ENCODE measurements around the gene MALAT1. TPM values are rescaled to one million over a fixed set of nuclear protein-coding genes. Genes with fewer than 3 reads are reported as not detected.

The MALAT1 gene
- total and polyA plus RNA-seq, 2 of the 13 experiments (the other 11 are each of a cell fraction or from before 2014, with no cell fraction given), result 143 to 1,237 TPM

DNA sequence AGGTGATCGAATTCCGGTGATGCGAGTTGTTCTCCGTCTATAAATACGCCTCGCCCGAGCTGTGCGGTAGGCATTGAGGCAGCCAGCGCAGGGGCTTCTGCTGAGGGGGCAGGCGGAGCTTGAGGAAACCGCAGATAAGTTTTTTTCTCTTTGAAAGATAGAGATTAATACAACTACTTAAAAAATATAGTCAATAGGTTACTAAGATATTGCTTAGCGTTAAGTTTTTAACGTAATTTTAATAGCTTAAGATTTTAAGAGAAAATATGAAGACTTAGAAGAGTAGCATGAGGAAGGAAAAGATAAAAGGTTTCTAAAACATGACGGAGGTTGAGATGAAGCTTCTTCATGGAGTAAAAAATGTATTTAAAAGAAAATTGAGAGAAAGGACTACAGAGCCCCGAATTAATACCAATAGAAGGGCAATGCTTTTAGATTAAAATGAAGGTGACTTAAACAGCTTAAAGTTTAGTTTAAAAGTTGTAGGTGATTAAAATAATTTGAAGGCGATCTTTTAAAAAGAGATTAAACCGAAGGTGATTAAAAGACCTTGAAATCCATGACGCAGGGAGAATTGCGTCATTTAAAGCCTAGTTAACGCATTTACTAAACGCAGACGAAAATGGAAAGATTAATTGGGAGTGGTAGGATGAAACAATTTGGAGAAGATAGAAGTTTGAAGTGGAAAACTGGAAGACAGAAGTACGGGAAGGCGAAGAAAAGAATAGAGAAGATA is at the start of gene MALAT1 (continued):
- TF ChIP-seq, protein P1, sequence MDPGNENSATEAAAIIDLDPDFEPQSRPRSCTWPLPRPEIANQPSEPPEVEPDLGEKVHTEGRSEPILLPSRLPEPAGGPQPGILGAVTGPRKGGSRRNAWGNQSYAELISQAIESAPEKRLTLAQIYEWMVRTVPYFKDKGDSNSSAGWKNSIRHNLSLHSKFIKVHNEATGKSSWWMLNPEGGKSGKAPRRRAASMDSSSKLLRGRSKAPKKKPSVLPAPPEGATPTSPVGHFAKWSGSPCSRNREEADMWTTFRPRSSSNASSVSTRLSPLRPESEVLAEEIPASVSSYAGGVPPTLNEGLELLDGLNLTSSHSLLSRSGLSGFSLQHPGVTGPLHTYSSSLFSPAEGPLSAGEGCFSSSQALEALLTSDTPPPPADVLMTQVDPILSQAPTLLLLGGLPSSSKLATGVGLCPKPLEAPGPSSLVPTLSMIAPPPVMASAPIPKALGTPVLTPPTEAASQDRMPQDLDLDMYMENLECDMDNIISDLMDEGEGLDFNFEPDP (CRISPR knock-in tag; conservative IDR thresholded peaks at IDR 0.05), result no peak
- TF ChIP-seq ZNF468 (CRISPR knock-in tag; IDR thresholded peaks at IDR 0.05), result no peak
- TF ChIP-seq SMARCC2 (IDR thresholded peaks at IDR 0.05), result no peak
- no peak for TF ChIP-seq LBX2 (CRISPR knock-in tag; IDR thresholded peaks at IDR 0.05; ENCODE audit: borderline replicate concordance)
- TF ChIP-seq DPF2 (CRISPR knock-in tag; IDR thresholded peaks at IDR 0.05; ENCODE audit: borderline replicate concordance, low read depth), result no peak
- TF ChIP-seq ZNF337 (CRISPR knock-in tag; IDR thresholded peaks at IDR 0.05; ENCODE audit: borderline replicate concordance, low read depth), result no peak
- TF ChIP-seq PITX1 (CRISPR knock-in tag; IDR thresholded peaks at IDR 0.05), result no peak; the same call in 1 of the 2 replicates
- TF ChIP-seq MED1 (CRISPR knock-in tag; IDR thresholded peaks at IDR 0.05), result peak; percentile 91
- TF ChIP-seq ZNF451 (CRISPR knock-in tag; IDR thresholded peaks at IDR 0.05), result no peak
- peak; percentile 71; the same call in 1 of the 3 replicates for TF ChIP-seq MXI1 (IDR thresholded peaks at IDR 0.05; ENCODE audit: borderline replicate concordance, low read depth, low read length)
- no peak for TF ChIP-seq ZNF121 (CRISPR knock-in tag; IDR thresholded peaks at IDR 0.05)
- TF ChIP-seq GMEB2 (CRISPR knock-in tag; IDR thresholded peaks at IDR 0.05; ENCODE audit: low read depth), result peak; percentile 61; the same call in 1 of the 2 replicates
- TF ChIP-seq, protein P2, sequence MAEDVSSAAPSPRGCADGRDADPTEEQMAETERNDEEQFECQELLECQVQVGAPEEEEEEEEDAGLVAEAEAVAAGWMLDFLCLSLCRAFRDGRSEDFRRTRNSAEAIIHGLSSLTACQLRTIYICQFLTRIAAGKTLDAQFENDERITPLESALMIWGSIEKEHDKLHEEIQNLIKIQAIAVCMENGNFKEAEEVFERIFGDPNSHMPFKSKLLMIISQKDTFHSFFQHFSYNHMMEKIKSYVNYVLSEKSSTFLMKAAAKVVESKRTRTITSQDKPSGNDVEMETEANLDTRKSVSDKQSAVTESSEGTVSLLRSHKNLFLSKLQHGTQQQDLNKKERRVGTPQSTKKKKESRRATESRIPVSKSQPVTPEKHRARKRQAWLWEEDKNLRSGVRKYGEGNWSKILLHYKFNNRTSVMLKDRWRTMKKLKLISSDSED (CRISPR knock-in tag; IDR thresholded peaks at IDR 0.05), result no peak
- no peak for TF ChIP-seq ZNF496 (CRISPR knock-in tag; IDR thresholded peaks at IDR 0.05; ENCODE audit: insufficient replicate concordance)
- TF ChIP-seq CHD4 (IDR thresholded peaks at IDR 0.05; ENCODE audit: borderline replicate concordance, low read length), result no peak
- TF ChIP-seq, protein P3, sequence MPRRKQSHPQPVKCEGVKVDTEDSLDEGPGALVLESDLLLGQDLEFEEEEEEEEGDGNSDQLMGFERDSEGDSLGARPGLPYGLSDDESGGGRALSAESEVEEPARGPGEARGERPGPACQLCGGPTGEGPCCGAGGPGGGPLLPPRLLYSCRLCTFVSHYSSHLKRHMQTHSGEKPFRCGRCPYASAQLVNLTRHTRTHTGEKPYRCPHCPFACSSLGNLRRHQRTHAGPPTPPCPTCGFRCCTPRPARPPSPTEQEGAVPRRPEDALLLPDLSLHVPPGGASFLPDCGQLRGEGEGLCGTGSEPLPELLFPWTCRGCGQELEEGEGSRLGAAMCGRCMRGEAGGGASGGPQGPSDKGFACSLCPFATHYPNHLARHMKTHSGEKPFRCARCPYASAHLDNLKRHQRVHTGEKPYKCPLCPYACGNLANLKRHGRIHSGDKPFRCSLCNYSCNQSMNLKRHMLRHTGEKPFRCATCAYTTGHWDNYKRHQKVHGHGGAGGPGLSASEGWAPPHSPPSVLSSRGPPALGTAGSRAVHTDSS (CRISPR knock-in tag; conservative IDR thresholded peaks at IDR 0.05), result no peak
- TF ChIP-seq ZNF574 (CRISPR knock-in tag; IDR thresholded peaks at IDR 0.05), result peak; percentile 82
- 0 out of 2 replicates have a peak, but pooled peaks have one; percentile 74 for TF ChIP-seq STAT5B (CRISPR knock-in tag; IDR thresholded peaks at IDR 0.05)
- TF ChIP-seq NFIB (CRISPR knock-in tag; IDR thresholded peaks at IDR 0.05; ENCODE audit: borderline replicate concordance), result no peak
- no peak for TF ChIP-seq JUN (CRISPR knock-in tag; IDR thresholded peaks at IDR 0.05)

All from HepG2 (cell line).